Activated CD8-positive, alpha-beta memory T cell treated with anti-CD3 and anti-CD28 coated beads, Interleukin-2, amount 10 ng/mL, durations not matched to agents 7 days and 5 days (primary cell): ENCODE results near the gene BNC2. TPM values are rescaled to one million over a fixed set of nuclear protein-coding genes. Genes with fewer than 3 reads are reported as not detected.

ENCODE experiments used
- ATAC-seq: fragments of 150-1000 bp; cut with Tn5 transposase; one replicate; pipeline ENCODE4 v1.10.0; 2021; ENCODE audit warnings: moderate library complexity
- CTCF ChIA-PET: fragments of 350-600 bp; sonication (Branson Sonifier 250); formaldehyde crosslinking; loops from one replicate; lab custom pipeline; 2021; ENCODE audit warnings: antibody characterized with exemption; lab: Charles Lee
- DNase-seq: peaks from one replicate; pipeline ENCODE4 v3.0.0-alpha.2; 2020
- H3K27ac Mint-ChIP-seq: one replicate; pipeline ENCODE4 v1.8.0; 2021; ENCODE audit warnings: mild to moderate bottlenecking, mixed read lengths
- H3K27me3 Mint-ChIP-seq: one replicate; pipeline ENCODE4 v1.8.0; 2021; ENCODE audit warnings: mixed read lengths
- H3K36me3 Mint-ChIP-seq: one replicate; pipeline ENCODE4 v1.8.0; 2021; ENCODE audit warnings: mild to moderate bottlenecking, mixed read lengths
- H3K4me1 Mint-ChIP-seq: one replicate; pipeline ENCODE4 v1.8.0; 2021; ENCODE audit warnings: mixed read lengths
- H3K4me3 Mint-ChIP-seq: one replicate; pipeline ENCODE4 v1.8.0; 2021; ENCODE audit warnings: mild to moderate bottlenecking, moderate library complexity, mixed read lengths
- H3K9me3 Mint-ChIP-seq: one replicate; pipeline ENCODE4 v1.8.0; 2022; ENCODE audit warnings: low read depth, mixed read lengths
- total RNA-seq, 2 experiments: library from RNA; stranded (reverse); gene quantifications; one replicate each; pipeline ENCODE4 v1.2.3, GENCODE V29; 2021

BNC2 gene
- total RNA-seq, 2 experiments from 2014 or later: not detected

DNA sequence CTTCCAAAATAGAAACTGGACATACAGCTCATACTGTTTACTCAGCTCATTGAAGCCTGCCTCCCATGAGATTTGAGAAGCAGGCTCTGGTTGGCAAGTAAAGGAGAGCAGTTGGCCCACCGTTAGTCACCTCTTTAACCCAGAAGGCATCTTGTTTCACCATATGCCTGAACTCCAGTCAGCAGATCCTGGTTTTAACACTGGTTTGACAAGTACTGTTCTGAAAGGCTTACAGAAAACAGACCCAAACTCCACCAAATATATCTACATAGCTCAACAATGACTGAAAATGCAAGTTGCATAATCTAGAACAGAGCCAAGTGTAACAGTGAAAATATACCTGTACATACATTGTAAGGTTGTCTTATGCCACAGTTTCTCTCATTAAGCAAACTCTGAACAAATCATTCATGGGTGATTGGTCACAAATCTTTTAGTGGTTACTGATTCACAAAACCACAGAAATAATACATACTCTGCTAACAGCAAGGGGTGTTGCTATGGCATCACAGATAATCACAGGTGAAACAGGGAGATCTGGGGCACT is 198.8 kb downstream of the BNC2 start:
- H3K4me3 Mint-ChIP-seq: no peak overlapping the region
- CTCF ChIA-PET: no interaction called here
- ATAC-seq: no peak
- peaks cover 2% of the 10 kb centered on the region for H3K9me3 Mint-ChIP-seq
- DNase-seq: no peak
- no peak overlapping the region for H3K27ac Mint-ChIP-seq
- H3K36me3 Mint-ChIP-seq: no peaks in the 10 kb centered on the region
- H3K4me1 Mint-ChIP-seq: no peaks in the 10 kb centered on the region
- H3K27me3 Mint-ChIP-seq: no peaks in the 10 kb centered on the region

DNA sequence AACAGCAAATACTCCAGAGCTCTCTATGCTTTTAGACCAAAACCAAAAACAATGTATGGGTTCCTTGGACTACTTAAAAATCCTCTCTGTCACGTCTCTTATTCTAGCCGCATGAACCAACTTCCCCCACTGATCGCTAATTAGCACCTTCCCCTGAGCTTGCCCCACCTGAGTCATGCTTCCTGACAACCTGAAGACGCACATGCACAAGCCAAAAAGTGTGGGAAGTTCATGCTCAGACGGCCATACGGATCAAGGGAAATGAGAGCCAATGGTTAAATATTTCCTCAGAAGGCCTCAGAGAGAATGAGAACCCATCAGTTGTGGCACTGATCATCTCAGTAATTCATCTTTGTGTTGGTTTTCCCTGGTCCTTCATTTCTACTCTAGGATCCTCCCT is 199.7 kb downstream of the BNC2 start:
- Mint-ChIP-seq H3K9me3 (peaks cover 2% of the 10 kb centered on the region), H3K36me3 (no peaks in the 10 kb centered on the region), H3K4me1 (no peaks in the 10 kb centered on the region), H3K27me3 (no peaks in the 10 kb centered on the region), H3K27ac (no peak overlapping the region), H3K4me3 (no peak overlapping the region)
- ATAC-seq (no peak), DNase-seq (no peak)
- CTCF ChIA-PET: no interaction called here

DNA sequence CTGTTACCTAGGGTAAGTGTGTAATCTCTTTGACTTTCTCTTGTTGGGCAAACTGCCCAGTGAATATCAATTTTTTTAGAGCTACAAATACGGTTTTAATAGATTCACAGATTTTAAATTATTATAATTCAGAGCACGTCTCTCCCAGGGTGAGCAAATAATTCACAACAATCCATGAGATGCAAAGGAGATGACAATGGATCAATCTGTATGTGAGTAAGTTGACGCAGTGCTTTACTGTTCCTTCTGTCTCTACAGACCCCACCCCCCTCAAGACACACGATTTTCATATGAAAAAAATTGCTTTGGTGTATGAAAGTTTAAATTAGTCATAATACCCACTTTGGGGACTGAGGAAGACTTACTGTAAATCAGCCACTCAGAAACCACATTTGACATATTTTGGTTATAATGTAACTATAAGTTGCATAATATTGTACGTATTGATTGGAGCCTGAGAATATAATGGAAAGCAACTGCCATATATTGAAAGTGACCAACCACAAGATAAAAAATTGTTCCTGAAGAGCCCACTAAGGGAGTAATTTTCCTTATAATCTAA is 201.7 kb downstream of the BNC2 start:
- H3K4me1 Mint-ChIP-seq: no peaks in the 10 kb centered on the region
- ATAC-seq: no peak
- peaks cover 2% of the 10 kb centered on the region for H3K9me3 Mint-ChIP-seq
- no peak overlapping the region for H3K4me3 Mint-ChIP-seq
- CTCF ChIA-PET: no interaction called here
- no peaks in the 10 kb centered on the region for H3K27me3 Mint-ChIP-seq
- H3K36me3 Mint-ChIP-seq: no peaks in the 10 kb centered on the region
- no peak overlapping the region for H3K27ac Mint-ChIP-seq
- DNase-seq: no peak

DNA sequence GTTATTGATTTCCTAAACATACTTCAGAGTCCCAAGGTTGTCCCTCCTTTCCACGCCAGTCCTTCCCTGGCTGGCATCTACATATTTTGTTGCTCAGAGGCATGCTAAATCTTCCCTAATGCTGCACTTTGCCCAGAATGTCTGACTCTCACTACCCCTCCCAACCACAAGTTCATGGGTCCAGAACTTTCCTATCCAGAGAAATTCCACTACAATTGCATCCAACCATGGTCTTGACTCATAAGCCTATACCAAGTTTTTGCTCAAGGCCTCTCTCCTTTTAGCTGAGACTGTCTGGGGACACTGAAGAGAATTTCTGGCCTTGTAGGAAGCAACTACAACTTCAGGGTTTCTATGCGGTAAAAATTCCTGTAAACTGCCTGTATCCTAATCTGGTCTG is 206.3 kb downstream of the BNC2 start:
- no peak for DNase-seq
- Mint-ChIP-seq H3K27ac (no peak overlapping the region), H3K9me3 (peaks cover 5% of the 10 kb centered on the region), H3K4me1 (no peaks in the 10 kb centered on the region), H3K4me3 (no peak overlapping the region), H3K36me3 (no peaks in the 10 kb centered on the region), H3K27me3 (no peaks in the 10 kb centered on the region)
- no peak for ATAC-seq
- CTCF ChIA-PET: no interaction called here

DNA sequence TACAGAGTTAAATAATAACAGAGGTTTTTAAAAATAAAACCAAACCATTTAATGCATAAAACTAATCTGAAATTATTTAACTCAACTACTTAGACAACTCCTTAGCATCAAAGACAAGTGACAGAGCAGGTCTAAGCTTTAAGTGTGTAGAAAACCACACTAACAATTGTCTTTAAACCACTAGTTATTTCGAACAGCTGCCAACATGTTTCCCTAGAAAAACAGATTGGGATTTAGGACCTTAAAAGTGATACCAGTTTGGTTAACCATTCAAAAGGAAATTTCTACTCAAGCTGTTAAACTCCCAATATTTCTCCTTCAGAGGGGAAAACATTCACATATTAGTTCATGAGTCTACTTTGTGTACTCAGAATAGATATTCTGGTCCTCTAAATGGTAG is 208.7 kb downstream of the BNC2 start:
- Mint-ChIP-seq H3K4me3 (no peak overlapping the region), H3K9me3 (peaks cover 7% of the 10 kb centered on the region), H3K27ac (no peak overlapping the region), H3K27me3 (no peaks in the 10 kb centered on the region), H3K4me1 (no peaks in the 10 kb centered on the region), H3K36me3 (no peaks in the 10 kb centered on the region)
- CTCF ChIA-PET: no interaction called here
- DNase-seq (no peak), ATAC-seq (no peak)

DNA sequence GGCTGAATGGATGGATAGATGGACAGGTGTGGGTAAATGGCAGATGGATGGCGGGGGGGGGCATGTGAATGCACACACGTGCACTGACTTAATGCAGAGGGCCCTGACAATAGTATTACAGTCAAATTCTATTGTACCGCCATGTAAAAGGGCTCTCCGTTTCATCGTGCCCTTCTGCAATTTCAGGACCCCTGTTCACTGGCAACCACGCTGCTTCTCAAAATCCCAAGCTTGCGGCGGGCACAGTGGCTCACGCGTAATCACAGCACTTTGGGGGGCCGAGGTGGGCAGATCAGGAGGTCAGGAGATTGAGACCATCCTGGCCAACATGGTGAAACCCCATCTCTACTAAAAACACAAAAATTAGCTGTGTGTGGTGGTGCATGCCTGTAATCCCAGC is 211.4 kb downstream of the BNC2 start:
- CTCF ChIA-PET: no interaction called here

DNA sequence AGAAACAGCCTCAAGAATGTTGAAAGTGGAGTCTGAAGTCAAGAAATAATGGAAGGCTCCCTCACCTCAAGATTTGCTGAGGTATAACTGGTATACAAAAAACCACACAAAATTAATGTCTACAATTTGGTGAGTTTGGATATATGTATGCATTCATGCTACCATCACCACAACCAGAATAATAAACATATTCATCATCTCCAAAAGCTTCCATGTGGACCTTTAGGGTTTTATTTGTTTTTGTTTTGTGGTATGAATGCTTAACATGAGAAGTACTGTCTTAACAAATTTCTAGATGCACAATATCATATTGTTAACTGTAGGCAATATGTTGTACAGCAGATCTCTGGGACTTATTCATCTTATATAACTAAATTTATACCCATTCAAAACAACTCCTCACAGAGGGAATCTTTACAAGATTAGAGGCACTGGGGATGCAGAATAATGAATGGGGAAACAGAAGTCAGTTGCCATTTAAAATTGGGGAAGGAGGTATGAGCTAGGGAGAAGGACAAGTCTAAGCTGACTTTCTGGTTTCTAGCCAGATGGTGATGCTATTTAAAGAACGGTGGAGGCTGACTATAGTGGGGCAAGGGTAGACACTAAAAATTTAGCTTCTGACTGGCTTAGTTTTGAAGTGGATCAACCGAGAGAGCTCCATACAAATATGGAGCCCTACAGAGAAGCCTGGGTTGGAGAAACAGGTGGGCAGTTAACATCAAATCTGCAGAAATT is 213.9 kb downstream of the BNC2 start:
- H3K27me3 Mint-ChIP-seq: no peaks in the 10 kb centered on the region

More for the DNA sequence above, 211.4 kb downstream of the BNC2 start:
- DNase-seq (no peak), ATAC-seq (no peak)
- Mint-ChIP-seq H3K4me3 (no peak overlapping the region), H3K4me1 (no peaks in the 10 kb centered on the region), H3K9me3 (peaks cover 9% of the 10 kb centered on the region), H3K27ac (no peak overlapping the region), H3K36me3 (no peaks in the 10 kb centered on the region), H3K27me3 (no peaks in the 10 kb centered on the region)

DNA sequence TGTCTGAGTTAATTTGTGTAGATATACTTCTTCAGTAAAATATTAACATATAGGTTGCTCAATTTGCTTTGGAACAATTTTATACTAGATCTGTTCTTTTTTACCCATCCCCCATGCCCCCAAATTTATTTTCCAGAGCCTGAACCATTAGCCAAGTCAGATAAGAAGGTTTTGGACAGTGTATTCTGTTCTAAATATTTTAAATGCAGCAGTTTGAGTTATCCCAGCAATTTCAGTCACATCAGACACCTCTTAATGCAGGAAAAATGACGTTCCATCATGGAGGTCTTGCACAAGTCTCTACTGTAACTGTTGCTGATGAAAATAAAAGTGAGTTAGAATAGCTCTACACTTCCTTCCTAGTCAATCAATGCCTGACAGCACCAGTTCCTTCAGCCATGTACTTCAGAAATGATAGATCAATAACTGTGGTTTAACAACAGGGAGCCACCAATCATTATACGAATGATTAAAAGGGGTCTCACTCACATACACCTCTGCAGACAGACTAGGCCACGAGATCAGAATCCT is 215.8 kb downstream of the BNC2 start:
- H3K4me1 Mint-ChIP-seq: no peaks in the 10 kb centered on the region
- H3K27me3 Mint-ChIP-seq: no peaks in the 10 kb centered on the region
- ATAC-seq: no peak
- no peaks in the 10 kb centered on the region for H3K36me3 Mint-ChIP-seq
- CTCF ChIA-PET: no interaction called here
- H3K4me3 Mint-ChIP-seq: no peak overlapping the region
- DNase-seq: no peak
- H3K9me3 Mint-ChIP-seq: peaks cover 10% of the 10 kb centered on the region
- H3K27ac Mint-ChIP-seq: no peak overlapping the region

More for the DNA sequence above, 213.9 kb downstream of the BNC2 start:
- Mint-ChIP-seq H3K9me3 (peaks cover 11% of the 10 kb centered on the region), H3K36me3 (no peaks in the 10 kb centered on the region), H3K4me1 (no peaks in the 10 kb centered on the region), H3K27ac (no peak overlapping the region), H3K4me3 (no peak overlapping the region)
- DNase-seq: no peak
- CTCF ChIA-PET: no interaction called here
- no peak for ATAC-seq

DNA sequence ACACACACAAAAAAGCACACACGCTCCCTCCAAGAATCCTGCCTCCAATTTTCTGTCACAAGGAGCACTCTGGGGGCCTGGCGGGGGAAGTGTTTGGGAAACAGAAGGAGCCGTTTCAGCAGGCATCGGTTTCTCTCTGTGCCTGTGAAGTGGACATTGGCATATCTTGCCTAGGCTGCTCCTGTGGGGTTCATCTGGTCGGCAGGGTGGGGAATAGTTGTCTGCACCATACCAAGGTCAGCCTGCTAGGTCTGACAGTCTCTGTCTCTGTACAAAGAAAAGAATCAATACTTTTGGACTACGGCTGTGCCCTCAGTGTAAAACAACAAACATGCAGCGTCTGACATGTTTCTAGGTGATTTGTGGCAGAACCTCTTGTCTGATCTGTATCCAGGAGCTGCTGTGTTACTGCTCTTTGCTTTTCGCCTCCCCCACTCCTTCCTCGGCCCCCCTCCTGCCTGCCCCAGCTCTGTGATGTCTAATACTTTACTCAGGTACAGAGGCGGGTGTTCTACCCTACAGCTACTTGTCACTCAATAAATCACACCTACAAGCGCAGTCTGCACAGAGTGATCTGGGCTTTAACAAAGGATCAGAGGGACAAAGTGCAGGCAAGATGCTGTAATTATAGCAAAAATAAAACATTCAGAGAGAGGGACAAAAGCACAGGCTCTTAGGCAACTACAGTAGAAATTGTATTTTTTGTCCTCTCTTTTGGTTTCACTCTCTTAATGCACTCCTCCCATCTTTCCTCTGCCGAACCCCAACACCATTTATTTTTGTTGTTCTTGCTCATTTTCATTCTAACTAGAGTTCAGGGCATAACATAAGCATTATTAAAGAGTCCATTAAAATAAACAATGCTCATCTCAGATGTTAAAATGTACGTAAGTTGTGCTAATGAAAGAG is 216.7 kb downstream of the BNC2 start:
- ATAC-seq: no peak
- Mint-ChIP-seq H3K27ac (no peak overlapping the region), H3K36me3 (no peaks in the 10 kb centered on the region), H3K4me3 (no peak overlapping the region), H3K9me3 (peaks cover 8% of the 10 kb centered on the region), H3K4me1 (no peaks in the 10 kb centered on the region), H3K27me3 (no peaks in the 10 kb centered on the region)
- DNase-seq: no peak
- CTCF ChIA-PET: no interaction called here

DNA sequence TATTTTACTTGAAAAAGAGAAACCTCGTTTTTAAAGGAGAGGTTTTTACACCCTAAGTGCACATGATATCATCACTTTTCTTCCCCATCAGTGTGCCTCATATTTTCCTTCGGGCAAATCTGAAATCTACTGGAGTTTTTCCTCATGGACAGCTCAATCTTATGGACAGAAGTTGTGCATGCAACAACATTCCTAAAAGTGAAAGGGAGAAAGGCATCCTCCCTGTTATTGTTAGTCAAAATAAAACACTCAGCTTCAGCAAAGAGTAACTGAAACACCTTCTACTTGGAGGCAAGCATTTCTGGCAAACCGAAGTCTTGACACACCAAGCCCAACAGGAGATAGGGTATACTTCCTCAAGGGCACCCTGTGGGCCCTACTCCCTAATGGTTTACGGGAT is 217.9 kb downstream of the BNC2 start:
- DNase-seq (no peak), ATAC-seq (no peak)
- Mint-ChIP-seq H3K27ac (no peak overlapping the region), H3K4me3 (no peak overlapping the region), H3K36me3 (no peaks in the 10 kb centered on the region), H3K27me3 (no peaks in the 10 kb centered on the region), H3K4me1 (no peaks in the 10 kb centered on the region), H3K9me3 (peaks cover 6% of the 10 kb centered on the region)
- CTCF ChIA-PET: no interaction called here

DNA sequence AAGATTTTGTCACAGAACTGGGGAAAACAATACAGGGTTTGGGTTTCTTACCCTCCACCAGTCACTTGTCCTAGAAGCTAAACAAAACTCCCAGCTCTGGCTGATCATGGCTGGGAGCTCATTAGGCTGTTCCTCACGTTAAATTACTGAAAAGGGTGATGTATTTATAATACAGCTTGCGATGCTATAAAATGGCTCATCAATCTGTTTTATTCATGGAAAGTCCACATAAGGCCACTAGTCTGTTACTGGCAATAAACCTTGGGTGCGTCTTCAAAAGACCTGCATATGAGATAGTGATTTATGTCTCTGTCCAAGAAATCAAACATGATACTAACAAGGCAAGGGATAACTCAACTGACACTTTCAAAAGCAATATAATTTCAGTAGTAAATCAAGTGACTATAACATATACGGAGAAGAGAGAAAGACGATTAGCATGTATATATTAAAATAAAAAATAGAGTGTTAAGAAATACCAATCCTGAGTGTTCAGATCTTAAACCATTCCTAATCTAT is 219.0 kb downstream of the BNC2 start:
- no peak overlapping the region for H3K27ac Mint-ChIP-seq
- CTCF ChIA-PET: no interaction called here
- no peaks in the 10 kb centered on the region for H3K4me1 Mint-ChIP-seq
- ATAC-seq (no peak), DNase-seq (no peak)
- H3K4me3 Mint-ChIP-seq: no peak overlapping the region
- H3K9me3 Mint-ChIP-seq: peaks cover 6% of the 10 kb centered on the region
- no peaks in the 10 kb centered on the region for H3K36me3 Mint-ChIP-seq
- no peaks in the 10 kb centered on the region for H3K27me3 Mint-ChIP-seq

DNA sequence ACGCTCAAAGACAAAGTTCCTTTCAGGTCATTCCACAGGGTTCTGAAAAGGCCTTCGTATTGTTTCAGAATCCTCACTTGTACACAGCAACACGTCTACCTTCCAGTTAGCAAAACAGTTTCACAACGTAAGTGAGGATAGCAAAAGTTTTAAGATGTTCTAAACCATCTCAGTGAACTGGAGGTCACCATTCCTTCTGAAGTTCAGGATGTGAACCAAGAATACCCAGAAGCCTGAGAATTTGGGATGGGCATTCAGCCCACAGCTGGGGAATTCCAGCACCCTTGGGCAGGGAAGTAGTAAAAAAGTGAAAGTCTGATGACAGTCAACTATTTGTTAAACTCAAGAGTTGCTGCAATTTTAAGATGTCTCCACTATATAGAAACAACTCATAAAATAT is 224.5 kb downstream of the BNC2 start:
- DNase-seq: no peak
- no peak for ATAC-seq
- no peak overlapping the region for H3K4me3 Mint-ChIP-seq
- H3K4me1 Mint-ChIP-seq: no peaks in the 10 kb centered on the region
- H3K27me3 Mint-ChIP-seq: no peaks in the 10 kb centered on the region
- CTCF ChIA-PET: no interaction called here
- H3K9me3 Mint-ChIP-seq: no peaks in the 10 kb centered on the region
- H3K27ac Mint-ChIP-seq: no peak overlapping the region
- H3K36me3 Mint-ChIP-seq: no peaks in the 10 kb centered on the region

DNA sequence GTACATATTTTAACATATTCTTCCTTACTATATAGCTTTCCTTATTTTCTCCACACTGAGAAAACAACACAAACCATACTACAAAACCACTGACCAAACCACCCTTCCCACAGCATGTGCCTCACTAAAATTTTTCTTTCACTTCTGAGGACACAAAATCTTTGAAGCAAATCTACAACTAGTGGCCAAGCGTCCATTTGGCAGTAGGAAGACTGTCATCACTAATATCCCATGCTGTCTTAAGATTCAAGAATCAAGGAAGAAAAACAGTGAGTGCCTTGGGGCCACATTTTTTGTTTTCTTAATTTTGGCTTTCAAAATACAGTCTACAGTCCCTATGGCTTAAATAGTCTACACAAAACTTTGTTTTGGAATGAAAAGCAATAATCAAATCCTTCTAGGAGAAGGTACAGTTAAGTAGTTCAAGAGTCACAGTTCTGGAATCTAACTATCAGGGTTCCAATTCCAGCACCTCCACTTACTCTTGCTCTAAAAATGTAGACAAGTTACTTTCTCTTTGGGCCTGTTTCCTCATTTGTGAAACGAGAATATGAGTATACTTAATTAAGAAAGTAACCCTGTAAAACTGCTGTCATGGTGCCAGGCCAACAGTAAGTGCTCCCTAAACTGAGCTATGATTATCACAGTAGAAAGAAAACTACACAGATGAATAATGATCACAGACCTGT is 227.9 kb downstream of the BNC2 start:
- CTCF ChIA-PET: no interaction called here
- no peaks in the 10 kb centered on the region for H3K36me3 Mint-ChIP-seq
- no peaks in the 10 kb centered on the region for H3K27me3 Mint-ChIP-seq
- H3K4me3 Mint-ChIP-seq: no peak overlapping the region
- no peak for ATAC-seq
- no peaks in the 10 kb centered on the region for H3K4me1 Mint-ChIP-seq
- H3K27ac Mint-ChIP-seq: no peak overlapping the region
- H3K9me3 Mint-ChIP-seq: no peaks in the 10 kb centered on the region
- DNase-seq: no peak
